Measurements from ENCODE around the gene DGCR6.
"Not testable (repeated sequence)": the region's sequence is repeated elsewhere in the genome, so short reads cannot be mapped to it uniquely, and the experiment has no call there.

Gene DGCR6

GRCh38 chr22:18905540-18906409 is at the start of gene DGCR6:
DGCR6 (plus strand) TSS chr22:18906320; CDS start chr22:18906375, 55 bp downstream.
- DNase-seq, result no peak

GRCh38 chr22:18859314-18859713 is 46.8 kb upstream of the DGCR6 start:
- not testable (repeated sequence) for DNase-seq

- peak in 1 of 2 donors; percentile 53 for DNase-seq
Observed at GRCh38 chr22:18881260-18881659, 24.9 kb upstream of the DGCR6 start.

GRCh38 chr22:18884465-18884864 is 21.7 kb upstream of the DGCR6 start:
- not testable (repeated sequence) for DNase-seq

- no peak for DNase-seq
Observed at GRCh38 chr22:18888115-18888514, 18.0 kb upstream of the DGCR6 start.

- DNase-seq, result not testable (repeated sequence)
Observed at GRCh38 chr22:18890510-18891192, 15.5 kb upstream of the DGCR6 start.

- not testable (repeated sequence) for DNase-seq
Observed at GRCh38 chr22:18893775-18894174, 12.3 kb upstream of the DGCR6 start.

GRCh38 chr22:18896037-18896657 is 10.0 kb upstream of the DGCR6 start:
- DNase-seq, result peak; percentile 3 to 8

- not testable (repeated sequence) for DNase-seq
Observed at GRCh38 chr22:18906410-18906745, 258 bp downstream of the DGCR6 start.

GRCh38 chr22:18906896-18907295 is 776 bp downstream of the DGCR6 start:
- DNase-seq, result no peak

- no peak for DNase-seq
Observed at GRCh38 chr22:18909556-18909955, 3.4 kb downstream of the DGCR6 start.

GRCh38 chr22:18911535-18911934 is 5.4 kb downstream of the DGCR6 start:
- not testable (repeated sequence) for DNase-seq

- DNase-seq, result not testable (repeated sequence)
Observed at GRCh38 chr22:18912264-18912946, 6.3 kb downstream of the DGCR6 start.

GRCh38 chr22:18914558-18914957 is 8.4 kb downstream of the DGCR6 start:
- DNase-seq, result not testable (repeated sequence)

GRCh38 chr22:18915550-18915949 is 9.4 kb downstream of the DGCR6 start:
- not testable (repeated sequence) for DNase-seq

- not testable (repeated sequence) for DNase-seq
Observed at GRCh38 chr22:18917818-18918217, 11.7 kb downstream of the DGCR6 start.

- DNase-seq, result not testable (repeated sequence)
Observed at GRCh38 chr22:18920257-18920902, 14.3 kb downstream of the DGCR6 start.

- DNase-seq, result no peak
Observed at GRCh38 chr22:18925368-18926064, 19.4 kb downstream of the DGCR6 start.

GRCh38 chr22:18927020-18927419 is 20.9 kb downstream of the DGCR6 start:
- DNase-seq, result no peak

- DNase-seq, result no peak
Observed at GRCh38 chr22:18927573-18927972, 21.5 kb downstream of the DGCR6 start.

GRCh38 chr22:18929459-18929858 is 23.3 kb downstream of the DGCR6 start:
- no peak for DNase-seq
